Large intestine (tissue), 12 donors: Measurements from ENCODE around the gene KRTAP27-1. TPM values are rescaled to one million over a fixed set of nuclear protein-coding genes. Genes with fewer than 3 reads are reported as not detected.

Experiments
- DNase-seq, 2 donors: peaks; one replicate each; pipeline versions ENCODE4 v3.0.0 to v3.0.0-alpha.2; 2013
- H3K27ac ChIP-seq: one replicate; pipeline ENCODE4 v1.5.1; 2013; ENCODE audit warnings: low read length
- H3K27me3 ChIP-seq: 2 replicates; pipeline ENCODE4 v1.6.1; 2013; ENCODE audit warnings: low read length; ENCODE audit not compliant: control insufficient read depth, insufficient read depth
- H3K36me3 ChIP-seq: 2 replicates; pipeline ENCODE4 v1.6.1; 2013; ENCODE audit warnings: low read length; ENCODE audit not compliant: control insufficient read depth, insufficient read depth
- H3K4me1 ChIP-seq: one replicate; pipeline ENCODE4 v1.6.1; 2013; ENCODE audit warnings: low read length; ENCODE audit not compliant: control insufficient read depth, insufficient read depth
- H3K4me3 ChIP-seq: one replicate; pipeline ENCODE4 v1.5.1; 2013; ENCODE audit warnings: low read length
- H3K9me3 ChIP-seq: one replicate; pipeline ENCODE4 v1.6.1; 2013; ENCODE audit warnings: mild to moderate bottlenecking, low read depth, low read length, moderate library complexity; ENCODE audit not compliant: control insufficient read depth
- WGBS: methylation state at CpG from one replicate; pipeline ENCODE4 v1.1.5; 2013; ENCODE audit warnings: low lambda C conversion rate; ENCODE audit not compliant: insufficient coverage; 5-methylcytosine and 5-hydroxymethylcytosine counted together
- long read RNA-seq, 11 donors: transcript quantifications; one replicate each; lab custom pipeline, GENCODE V29; 2026
- polyA plus RNA-seq: library from polyadenylated mRNA; unstranded; fragments of 120-200 nt; gene quantifications from one replicate; pipeline ENCODE4 v1.2.1, GENCODE V29; 2013

Gene KRTAP27-1
- not detected for polyA plus RNA-seq
- long read RNA-seq, donor 1, result 0 reads
- long read RNA-seq, donor 2, result 0 reads
- long read RNA-seq, donor 3, result 0 reads
- long read RNA-seq, donor 4, result 0 reads
- long read RNA-seq, donor 5, result 0 reads
- long read RNA-seq, donor 6, result 0 reads
- long read RNA-seq, donor 7, result 0 reads
- long read RNA-seq, donor 8, result 0 reads
- long read RNA-seq, donor 9, result 0 reads
- long read RNA-seq, donor 10, result 0 reads
- long read RNA-seq, donor 11, result 0 reads

GRCh38 chr21:30337276-30337744, at the start of gene KRTAP27-1:
Gene KRTAP27-1 (minus strand): TSS chr21:30337694. CDS start chr21:30337668, 26 bp downstream.
- Histone ChIP-seq H3K4me1 (no peaks in the 10 kb centered on the region), H3K36me3 (no peaks in the 10 kb centered on the region), H3K4me3 (no peak within 1 kb of the TSS), H3K27me3 (no peaks in the 10 kb centered on the region), H3K9me3 (no peaks in the 10 kb centered on the region), H3K27ac (no peak within 1 kb of the TSS)
- DNase-seq, result no peak
- WGBS, result 100% methylated on average over 1 of the region's 6 CpGs

- H3K27me3 ChIP-seq, result no peaks in the 10 kb centered on the region
- H3K9me3 ChIP-seq, result no peaks in the 10 kb centered on the region
- H3K36me3 ChIP-seq, result no peaks in the 10 kb centered on the region
- no peak for DNase-seq
- no peaks in the 10 kb centered on the region for H3K4me1 ChIP-seq
- no peak overlapping the region for H3K27ac ChIP-seq
- WGBS, result no CpG with 5 or more reads among the region's 1 CpG
- H3K4me3 ChIP-seq, result no peak overlapping the region
These were observed 44.7 kb upstream of the KRTAP27-1 start for GRCh38 chr21:30382201-30382600.

- no peak for DNase-seq
- Histone ChIP-seq H3K27me3 (no peaks in the 10 kb centered on the region), H3K4me3 (no peak within 1 kb of the TSS), H3K9me3 (no peaks in the 10 kb centered on the region), H3K27ac (peak within 1 kb of the TSS; percentile 57), H3K4me1 (no peaks in the 10 kb centered on the region), H3K36me3 (no peaks in the 10 kb centered on the region)
- 65% methylated on average over 3 of the region's 5 CpGs for WGBS
These were observed 34.8 kb upstream of the KRTAP27-1 start, which contains the start of gene KRTAP13-2 for GRCh38 chr21:30372139-30372770. Gene KRTAP13-2 (minus strand): TSS chr21:30372271. CDS start chr21:30372213, 58 bp downstream.

- H3K4me3 ChIP-seq, result no peak overlapping the region
- H3K9me3 ChIP-seq, result no peaks in the 10 kb centered on the region
- WGBS, result 60% methylated on average over 2 of the region's 3 CpGs
- H3K36me3 ChIP-seq, result no peaks in the 10 kb centered on the region
- no peaks in the 10 kb centered on the region for H3K4me1 ChIP-seq
- DNase-seq, result no peak
- H3K27me3 ChIP-seq, result no peaks in the 10 kb centered on the region
- H3K27ac ChIP-seq, result no peak overlapping the region
These were observed 18.4 kb upstream of the KRTAP27-1 start for GRCh38 chr21:30355906-30356305.

GRCh38 chr21:30354308-30355005, 17.0 kb upstream of the KRTAP27-1 start:
- H3K4me1 ChIP-seq, result no peaks in the 10 kb centered on the region

GRCh38 chr21:30351534-30351933, 14.0 kb upstream of the KRTAP27-1 start:
- Histone ChIP-seq H3K9me3 (no peaks in the 10 kb centered on the region), H3K4me1 (no peaks in the 10 kb centered on the region), H3K36me3 (no peaks in the 10 kb centered on the region), H3K27ac (no peak overlapping the region), H3K4me3 (no peak overlapping the region), H3K27me3 (no peaks in the 10 kb centered on the region)
- no peak for DNase-seq
- 100% methylated on average over 1 of the region's 1 CpG for WGBS

More at GRCh38 chr21:30354308-30355005, 17.0 kb upstream of the KRTAP27-1 start:
- DNase-seq, result no peak
- H3K4me3 ChIP-seq, result no peak overlapping the region
- no peaks in the 10 kb centered on the region for H3K27me3 ChIP-seq
- H3K27ac ChIP-seq, result no peak overlapping the region
- no peaks in the 10 kb centered on the region for H3K9me3 ChIP-seq
- no CpG with 5 or more reads among the region's 1 CpG for WGBS
- H3K36me3 ChIP-seq, result no peaks in the 10 kb centered on the region

- no peaks in the 10 kb centered on the region for H3K27me3 ChIP-seq
- H3K36me3 ChIP-seq, result no peaks in the 10 kb centered on the region
- no peak overlapping the region for H3K27ac ChIP-seq
- no peak overlapping the region for H3K4me3 ChIP-seq
- no peak for DNase-seq
- WGBS, result no CpG with 5 or more reads among the region's 3 CpGs
- H3K4me1 ChIP-seq, result no peaks in the 10 kb centered on the region
- no peaks in the 10 kb centered on the region for H3K9me3 ChIP-seq
These were observed 12.1 kb upstream of the KRTAP27-1 start for GRCh38 chr21:30349572-30349971.

GRCh38 chr21:30348506-30348905, 11.0 kb upstream of the KRTAP27-1 start, which contains the start of gene KRTAP23-1:
Gene KRTAP23-1 (minus strand): TSS chr21:30348606. CDS start chr21:30348606, 0 bp downstream.
- H3K27ac ChIP-seq, result no peak within 1 kb of the TSS
- H3K36me3 ChIP-seq, result no peaks in the 10 kb centered on the region
- H3K27me3 ChIP-seq, result no peaks in the 10 kb centered on the region
- DNase-seq, result no peak
- H3K4me1 ChIP-seq, result no peaks in the 10 kb centered on the region
- H3K9me3 ChIP-seq, result no peaks in the 10 kb centered on the region
- no peak within 1 kb of the TSS for H3K4me3 ChIP-seq
- no CpG with 5 or more reads among the region's 4 CpGs for WGBS

GRCh38 chr21:30345014-30345413, 7.5 kb upstream of the KRTAP27-1 start:
- no peak for DNase-seq
- no peaks in the 10 kb centered on the region for H3K27me3 ChIP-seq
- no peaks in the 10 kb centered on the region for H3K9me3 ChIP-seq
- no peaks in the 10 kb centered on the region for H3K36me3 ChIP-seq
- no CpG with 5 or more reads among the region's 2 CpGs for WGBS
- H3K4me3 ChIP-seq, result no peak overlapping the region
- H3K4me1 ChIP-seq, result no peaks in the 10 kb centered on the region
- H3K27ac ChIP-seq, result no peak overlapping the region

GRCh38 chr21:30340714-30341573, 3.5 kb upstream of the KRTAP27-1 start:
- peak in 1 of 2 donors; percentile 3 for DNase-seq
- no peak overlapping the region for H3K27ac ChIP-seq
- H3K36me3 ChIP-seq, result no peaks in the 10 kb centered on the region
- H3K9me3 ChIP-seq, result no peaks in the 10 kb centered on the region
- no peaks in the 10 kb centered on the region for H3K27me3 ChIP-seq
- no peak overlapping the region for H3K4me3 ChIP-seq
- no peaks in the 10 kb centered on the region for H3K4me1 ChIP-seq
- WGBS, result 100% methylated on average over 1 of the region's 2 CpGs
